Parathyroid adenoma (tissue), 2 donors: ENCODE data around the gene DOK7.
"Not testable (repeated sequence)": the region's sequence is repeated elsewhere in the genome, so short reads cannot be mapped to it uniquely, and the experiment has no call there.

Experiments
- H2AFZ ChIP-seq: fragments of 300-600 bp; sonication (generic); one replicate; pipeline ENCODE4 v1.7.0; 2017; ENCODE audit warnings: antibody characterized with exemption, mild to moderate bottlenecking
- H3K27ac ChIP-seq: fragments of 300-600 bp; sonication (generic); one replicate; pipeline ENCODE4 v1.7.0; 2017
- H3K27me3 ChIP-seq: fragments of 300-600 bp; sonication (generic); one replicate; pipeline ENCODE4 v1.7.0; 2017; ENCODE audit warnings: low read length; ENCODE audit not compliant: control insufficient read depth, insufficient read depth
- H3K36me3 ChIP-seq: fragments of 300-600 bp; sonication (generic); one replicate; pipeline ENCODE4 v1.7.0; 2017; ENCODE audit warnings: low read length; ENCODE audit not compliant: control insufficient read depth, insufficient read depth
- H3K4me1 ChIP-seq: fragments of 300-600 bp; sonication (generic); one replicate; pipeline ENCODE4 v1.7.0; 2017; ENCODE audit warnings: control low read depth
- H3K4me2 ChIP-seq: fragments of 300-600 bp; sonication (generic); one replicate; pipeline ENCODE4 v1.7.0; 2017; ENCODE audit warnings: low read length
- H3K4me3 ChIP-seq: fragments of 300-600 bp; sonication (generic); one replicate; pipeline ENCODE4 v1.7.0; 2017; ENCODE audit warnings: low read depth, low read length
- H3K79me2 ChIP-seq: fragments of 300-600 bp; sonication (generic); one replicate; pipeline ENCODE4 v1.7.0; 2017; ENCODE audit warnings: control low read depth
- H3K9ac ChIP-seq: fragments of 300-600 bp; sonication (generic); one replicate; pipeline ENCODE4 v1.7.0; 2017; ENCODE audit warnings: mild to moderate bottlenecking
- H3K9me3 ChIP-seq: fragments of 300-600 bp; sonication (generic); one replicate; pipeline ENCODE4 v1.7.0; 2017; ENCODE audit warnings: low read length; ENCODE audit not compliant: control insufficient read depth
- CTCF ChIP-seq: fragments of 300-600 bp; sonication (generic); IDR thresholded peaks from one replicate; pipeline ENCODE4 v1.7.0; 2017; ENCODE audit warnings: antibody characterized with exemption, mild to moderate bottlenecking
- donor health status: primary hyperparathyroidism.

The DOK7 gene

GRCh38 chr4:3533423-3533820, 70.3 kb downstream of the DOK7 start:
- Histone ChIP-seq H3K9ac (no peak overlapping the region), H3K4me2 (no peak overlapping the region), H3K36me3 (no peaks in the 10 kb centered on the region), H3K27me3 (no peaks in the 10 kb centered on the region), H3K4me1 (peaks cover 3% of the 10 kb centered on the region), H2AFZ (no peak overlapping the region), H3K27ac (no peak overlapping the region), H3K79me2 (peaks cover 33% of the 10 kb centered on the region), H3K9me3 (no peaks in the 10 kb centered on the region), H3K4me3 (no peak overlapping the region)
- TF ChIP-seq CTCF: no peak

GRCh38 chr4:3535812-3536211, 72.7 kb downstream of the DOK7 start:
- H3K4me3 ChIP-seq, H3K27me3 ChIP-seq, H3K9ac ChIP-seq, H3K36me3 ChIP-seq, H3K4me1 ChIP-seq, H3K9me3 ChIP-seq, H3K27ac ChIP-seq, H3K4me2 ChIP-seq, H2AFZ ChIP-seq: not testable (repeated sequence)
- H3K79me2 ChIP-seq: peaks cover 11% of the 10 kb centered on the region

GRCh38 chr4:3538906-3539305, 75.8 kb downstream of the DOK7 start:
- not testable (repeated sequence) for H3K79me2 ChIP-seq, H3K36me3 ChIP-seq, H3K9ac ChIP-seq, H2AFZ ChIP-seq, H3K27me3 ChIP-seq, H3K9me3 ChIP-seq, H3K4me3 ChIP-seq, H3K4me2 ChIP-seq, H3K4me1 ChIP-seq, H3K27ac ChIP-seq

GRCh38 chr4:3543415-3543814, 80.3 kb downstream of the DOK7 start:
- not testable (repeated sequence) for H3K9me3 ChIP-seq, H3K4me1 ChIP-seq, H3K4me2 ChIP-seq

More at GRCh38 chr4:3543415-3543814, 80.3 kb downstream of the DOK7 start:
- not testable (repeated sequence) for H3K9ac ChIP-seq, H3K36me3 ChIP-seq, H2AFZ ChIP-seq, H3K27me3 ChIP-seq, H3K4me3 ChIP-seq, H3K27ac ChIP-seq, H3K79me2 ChIP-seq
